OCI-LY1 (cell line): ENCODE data around the gene PAPSS1.

Experiments used
- H2AFZ ChIP-seq: fragments of 200-600 bp; sonication (generic), shearing (Covaris generic); 2 replicates; pipeline ENCODE4 v1.6.0; 2014; ENCODE audit warnings: antibody characterized with exemption, mild to moderate bottlenecking, low read length
- H3F3A ChIP-seq: fragments of 200-600 bp; sonication (generic), shearing (Covaris generic); 2 replicates; pipeline ENCODE4 v1.6.0; 2014; ENCODE audit warnings: mild to moderate bottlenecking, antibody characterized with exemption, low read length, moderate library complexity; ENCODE audit not compliant: insufficient read depth
- H3K27ac ChIP-seq: fragments of 200-600 bp; sonication (generic); 2 replicates; pipeline ENCODE4 v1.5.1; 2014; ENCODE audit warnings: low read length, mixed run types, mild to moderate bottlenecking, low read depth; ENCODE audit not compliant: poor library complexity, severe bottlenecking
- H3K27me3 ChIP-seq: fragments of 200-600 bp; sonication (generic); 2 replicates; pipeline ENCODE4 v1.6.0; 2014; ENCODE audit warnings: antibody characterized with exemption, mild to moderate bottlenecking, low read length, moderate library complexity; ENCODE audit not compliant: insufficient read depth
- H3K36me3 ChIP-seq: fragments of 200-600 bp; sonication (generic); 2 replicates; pipeline ENCODE4 v1.6.1; 2014; ENCODE audit warnings: mild to moderate bottlenecking, antibody characterized with exemption, low read length, moderate library complexity, mixed read lengths; ENCODE audit not compliant: insufficient read depth
- H3K4me1 ChIP-seq: fragments of 200-600 bp; sonication (generic); 2 replicates; pipeline ENCODE4 v1.5.1; 2014; ENCODE audit warnings: mild to moderate bottlenecking, low read length, moderate library complexity; ENCODE audit not compliant: insufficient read depth, severe bottlenecking
- H3K4me2 ChIP-seq: fragments of 200-600 bp; sonication (generic), shearing (Covaris generic); 2 replicates; pipeline ENCODE4 v1.6.1; 2014; ENCODE audit warnings: low read length
- H3K4me3 ChIP-seq: fragments of 200-600 bp; sonication (generic); 2 replicates; pipeline ENCODE4 v1.5.1; 2014; ENCODE audit warnings: low read length, low read depth, mild to moderate bottlenecking, mixed read lengths; ENCODE audit not compliant: poor library complexity, severe bottlenecking
- H3K79me2 ChIP-seq: fragments of 200-600 bp; shearing (Covaris generic); 2 replicates; pipeline ENCODE4 v1.6.1; 2016; ENCODE audit warnings: mixed run types, low read length, mixed read lengths; ENCODE audit not compliant: insufficient read depth
- H3K9ac ChIP-seq: fragments of 200-600 bp; sonication (generic), shearing (Covaris generic); 2 replicates; pipeline ENCODE4 v1.6.1; 2014; ENCODE audit warnings: mild to moderate bottlenecking, low read length, mixed read lengths
- H3K9me2 ChIP-seq: fragments of 200-600 bp; sonication (generic), shearing (Covaris generic); 2 replicates; pipeline ENCODE4 v1.6.1; 2014; ENCODE audit warnings: low read depth, mild to moderate bottlenecking, low read length, mixed read lengths
- H3K9me3 ChIP-seq: fragments of 200-600 bp; shearing (Covaris generic); 2 replicates; pipeline ENCODE4 v1.6.1; 2014; ENCODE audit warnings: low read length, mixed read lengths
- H4K20me1 ChIP-seq: fragments of 200-600 bp; sonication (generic), shearing (Covaris generic); 2 replicates; pipeline ENCODE4 v1.6.0; 2016; ENCODE audit warnings: mild to moderate bottlenecking, low read length; ENCODE audit not compliant: insufficient read depth
- EZH2 ChIP-seq: fragments of 200-600 bp; sonication (generic), shearing (Covaris generic); IDR thresholded peaks from 2 replicates; pipeline ENCODE4 v1.8.0; 2017; ENCODE audit warnings: borderline replicate concordance, mixed run types, mild to moderate bottlenecking, antibody characterized with exemption, low read length, moderate library complexity, mixed read lengths
- TF ChIP-seq, protein P1 (sequence below): fragments of 200-600 bp; sonication (generic), shearing (Covaris generic); IDR thresholded peaks from 2 replicates; pipeline ENCODE4 v1.5.1; 2017; ENCODE audit warnings: mild to moderate bottlenecking, antibody characterized with exemption, low read length, moderate library complexity, mixed read lengths

The PAPSS1 gene

DNA sequence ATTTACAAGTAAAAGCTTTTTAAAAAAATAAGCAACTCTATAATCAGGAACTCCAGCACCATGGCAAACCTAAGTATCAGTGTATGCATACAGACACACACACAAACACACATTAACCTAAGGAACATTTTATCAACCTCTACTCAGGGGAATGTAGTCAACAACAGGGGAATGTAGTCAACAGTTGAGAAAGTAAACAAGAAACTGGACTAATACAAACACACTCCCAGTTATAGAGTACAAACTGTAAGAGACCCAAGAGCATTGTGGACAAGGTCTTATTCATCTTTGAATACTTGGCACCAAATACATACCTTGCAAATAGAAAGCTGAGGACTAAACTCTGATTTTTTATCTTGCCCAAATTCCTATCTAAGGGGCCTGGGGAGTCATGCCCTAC is 36.2 kb downstream of the PAPSS1 start:
- Histone ChIP-seq H3K79me2 (no peaks in the 10 kb centered on the region), H3K27me3 (no peaks in the 10 kb centered on the region), H4K20me1 (no peaks in the 10 kb centered on the region), H2AFZ (no peak overlapping the region), H3K4me2 (no peak overlapping the region), H3K9me2 (no peaks in the 10 kb centered on the region), H3F3A (no peaks in the 10 kb centered on the region), H3K36me3 (peaks cover 34% of the 10 kb centered on the region), H3K27ac (no peak overlapping the region), H3K4me3 (no peak overlapping the region), H3K9me3 (no peaks in the 10 kb centered on the region), H3K4me1 (no peaks in the 10 kb centered on the region), H3K9ac (no peak overlapping the region)
- no peak for TF ChIP-seq EZH2
- TF ChIP-seq, protein P1, sequence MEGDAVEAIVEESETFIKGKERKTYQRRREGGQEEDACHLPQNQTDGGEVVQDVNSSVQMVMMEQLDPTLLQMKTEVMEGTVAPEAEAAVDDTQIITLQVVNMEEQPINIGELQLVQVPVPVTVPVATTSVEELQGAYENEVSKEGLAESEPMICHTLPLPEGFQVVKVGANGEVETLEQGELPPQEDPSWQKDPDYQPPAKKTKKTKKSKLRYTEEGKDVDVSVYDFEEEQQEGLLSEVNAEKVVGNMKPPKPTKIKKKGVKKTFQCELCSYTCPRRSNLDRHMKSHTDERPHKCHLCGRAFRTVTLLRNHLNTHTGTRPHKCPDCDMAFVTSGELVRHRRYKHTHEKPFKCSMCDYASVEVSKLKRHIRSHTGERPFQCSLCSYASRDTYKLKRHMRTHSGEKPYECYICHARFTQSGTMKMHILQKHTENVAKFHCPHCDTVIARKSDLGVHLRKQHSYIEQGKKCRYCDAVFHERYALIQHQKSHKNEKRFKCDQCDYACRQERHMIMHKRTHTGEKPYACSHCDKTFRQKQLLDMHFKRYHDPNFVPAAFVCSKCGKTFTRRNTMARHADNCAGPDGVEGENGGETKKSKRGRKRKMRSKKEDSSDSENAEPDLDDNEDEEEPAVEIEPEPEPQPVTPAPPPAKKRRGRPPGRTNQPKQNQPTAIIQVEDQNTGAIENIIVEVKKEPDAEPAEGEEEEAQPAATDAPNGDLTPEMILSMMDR = no peak

DNA sequence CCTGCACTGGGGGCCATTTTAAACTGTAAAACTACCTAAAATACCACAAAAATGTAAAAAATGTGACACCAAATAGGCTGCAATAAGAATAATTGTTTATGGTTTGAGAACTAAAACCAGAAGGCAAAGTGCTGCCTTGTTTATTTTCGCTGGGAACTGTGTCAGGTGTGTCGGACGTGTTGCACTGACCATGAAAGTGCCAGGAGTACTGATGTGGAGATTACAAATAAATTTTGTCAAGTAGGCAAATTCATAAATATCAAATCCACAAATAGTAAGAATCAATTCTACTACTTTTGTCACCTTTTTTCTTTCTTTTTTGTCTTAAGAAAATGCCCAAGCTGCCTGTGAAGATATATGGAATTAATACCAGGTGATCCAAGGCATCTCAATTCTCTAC is 37.7 kb downstream of the PAPSS1 start:
- peaks cover 41% of the 10 kb centered on the region for H3K36me3 ChIP-seq
- no peaks in the 10 kb centered on the region for H3K9me2 ChIP-seq
- no peaks in the 10 kb centered on the region for H4K20me1 ChIP-seq
- no peak for TF ChIP-seq EZH2
- TF ChIP-seq, protein P1 = no peak
- H3K9me3 ChIP-seq = no peaks in the 10 kb centered on the region
- no peaks in the 10 kb centered on the region for H3K27me3 ChIP-seq
- H3K27ac ChIP-seq = no peak overlapping the region
- H3K4me2 ChIP-seq = no peak overlapping the region
- no peaks in the 10 kb centered on the region for H3F3A ChIP-seq
- H3K4me3 ChIP-seq = no peak overlapping the region
- H3K4me1 ChIP-seq = no peaks in the 10 kb centered on the region
- H3K9ac ChIP-seq = no peak overlapping the region
- H3K79me2 ChIP-seq = no peaks in the 10 kb centered on the region
- H2AFZ ChIP-seq = no peak overlapping the region

DNA sequence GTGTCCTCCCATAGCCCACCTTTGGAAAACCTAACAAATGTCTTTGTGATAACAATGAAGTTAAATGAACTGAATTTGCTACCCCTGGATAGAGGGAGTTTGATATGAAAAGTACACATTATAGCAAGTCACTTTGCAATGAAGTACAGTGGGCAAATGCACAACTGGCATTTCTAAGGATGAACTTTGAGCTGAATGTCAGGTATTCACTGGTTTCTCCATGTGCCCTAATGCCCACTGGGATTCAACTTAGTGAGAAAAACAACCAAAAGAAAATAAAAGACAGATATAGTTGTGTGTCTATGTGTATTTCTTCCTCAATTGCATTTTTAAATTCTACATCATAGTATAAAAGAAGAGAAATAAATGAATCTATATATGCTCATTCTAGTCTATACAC is 51.0 kb downstream of the PAPSS1 start:
- Histone ChIP-seq H3K9ac (no peak overlapping the region), H3K4me1 (no peaks in the 10 kb centered on the region), H3K4me3 (no peak overlapping the region), H4K20me1 (no peaks in the 10 kb centered on the region), H3K9me3 (no peaks in the 10 kb centered on the region), H3K9me2 (no peaks in the 10 kb centered on the region), H3K27me3 (no peaks in the 10 kb centered on the region), H3K4me2 (no peak overlapping the region), H3K79me2 (no peaks in the 10 kb centered on the region), H3K36me3 (no peaks in the 10 kb centered on the region), H3F3A (no peaks in the 10 kb centered on the region), H2AFZ (no peak overlapping the region), H3K27ac (no peak overlapping the region)
- TF ChIP-seq, protein P1 = no peak
